ENCODE data around the gene WWOX. TPM values are rescaled to one million over a fixed set of nuclear protein-coding genes. Genes with fewer than 3 reads are reported as not detected.

The WWOX gene
- polyA plus RNA-seq, 4 donors = 4.9 to 15.8 (median 7.0) TPM

- no peaks in the 10 kb centered on the region for H3K36me3 ChIP-seq (ENCODE audit: control insufficient read depth in 3 of 3, insufficient read depth in 2 of 3, low read depth in 1 of 3, low read length in 3 of 3)
- FAIRE-seq = no peak
- DNase-seq = no peak
- H3K4me1 ChIP-seq (ENCODE audit: control insufficient read depth in 3 of 3, insufficient read depth in 2 of 3, low read depth in 1 of 3, low read length in 2 of 3) = peaks cover 0 to 8% (median 0%) of the 10 kb centered on the region in 3 donors
- H3K27ac ChIP-seq (ENCODE audit: low read depth in 1 of 3, low read length in 2 of 3) = no peak overlapping the region
- no peaks in the 10 kb centered on the region for H3K27me3 ChIP-seq (ENCODE audit: control insufficient read depth in 3 of 3, insufficient read depth in 3 of 3, low read length in 3 of 3)
- peaks cover 0 to 7% of the 10 kb centered on the region in 2 donors for H3K9me3 ChIP-seq (ENCODE audit: control insufficient read depth in 2 of 2, insufficient read depth in 1 of 2, low read depth in 1 of 2, low read length in 1 of 2)
- WGBS, 3 donors = 81 to 86% (median 84%) methylated on average over 11 of the region's 11 CpGs
- H3K4me3 ChIP-seq (ENCODE audit: low read depth in 1 of 3, low read length in 3 of 3) = no peak overlapping the region
Observed at GRCh38 chr16:78283548-78284251, 184.2 kb downstream of the WWOX start.

GRCh38 chr16:78284326-78284725, 184.9 kb downstream of the WWOX start:
- 62 to 74% (median 71%) methylated on average over 1 of the region's 1 CpG for WGBS, 3 donors
- Histone ChIP-seq H3K36me3 (ENCODE audit: control insufficient read depth in 3 of 3, insufficient read depth in 2 of 3, low read depth in 1 of 3, low read length in 3 of 3) (no peaks in the 10 kb centered on the region), H3K27ac (ENCODE audit: low read depth in 1 of 3, low read length in 2 of 3) (peak overlapping the region in 1 of 3 donors; percentile 11), H3K9me3 (ENCODE audit: control insufficient read depth in 2 of 2, insufficient read depth in 1 of 2, low read depth in 1 of 2, low read length in 1 of 2) (peaks cover 0 to 7% of the 10 kb centered on the region in 2 donors), H3K4me1 (ENCODE audit: control insufficient read depth in 3 of 3, insufficient read depth in 2 of 3, low read depth in 1 of 3, low read length in 2 of 3) (peaks cover 0 to 8% (median 0%) of the 10 kb centered on the region in 3 donors), H3K27me3 (ENCODE audit: control insufficient read depth in 3 of 3, insufficient read depth in 3 of 3, low read length in 3 of 3) (no peaks in the 10 kb centered on the region), H3K4me3 (ENCODE audit: low read depth in 1 of 3, low read length in 3 of 3) (no peak overlapping the region)
- no peak for DNase-seq
- FAIRE-seq = no peak

GRCh38 chr16:78284957-78285434, 185.5 kb downstream of the WWOX start:
- no peaks in the 10 kb centered on the region for H3K27me3 ChIP-seq (ENCODE audit: control insufficient read depth in 3 of 3, insufficient read depth in 3 of 3, low read length in 3 of 3)
- FAIRE-seq (no peak), DNase-seq (peak; percentile 76 to 84)
- peaks cover 0 to 7% of the 10 kb centered on the region in 2 donors for H3K9me3 ChIP-seq (ENCODE audit: control insufficient read depth in 2 of 2, insufficient read depth in 1 of 2, low read depth in 1 of 2, low read length in 1 of 2)
- no peaks in the 10 kb centered on the region for H3K36me3 ChIP-seq (ENCODE audit: control insufficient read depth in 3 of 3, insufficient read depth in 2 of 3, low read depth in 1 of 3, low read length in 3 of 3)
- WGBS, 3 donors = 64 to 80% (median 70%) methylated on average over 3 of the region's 3 CpGs
- no peak overlapping the region for H3K4me3 ChIP-seq (ENCODE audit: low read depth in 1 of 3, low read length in 3 of 3)
- peak overlapping the region in 1 of 3 donors; percentile 55 for H3K27ac ChIP-seq (ENCODE audit: low read depth in 1 of 3, low read length in 2 of 3)
- peaks cover 0 to 8% (median 0%) of the 10 kb centered on the region in 3 donors for H3K4me1 ChIP-seq (ENCODE audit: control insufficient read depth in 3 of 3, insufficient read depth in 2 of 3, low read depth in 1 of 3, low read length in 2 of 3)

GRCh38 chr16:78285437-78285922, 186.0 kb downstream of the WWOX start:
- H3K4me3 ChIP-seq (ENCODE audit: low read depth in 1 of 3, low read length in 3 of 3) = no peak overlapping the region
- WGBS, 3 donors = 47 to 63% (median 63%) methylated on average over 6 of the region's 6 CpGs
- H3K9me3 ChIP-seq (ENCODE audit: control insufficient read depth in 2 of 2, insufficient read depth in 1 of 2, low read depth in 1 of 2, low read length in 1 of 2) = peaks cover 0 to 7% of the 10 kb centered on the region in 2 donors
- peak; percentile 25 to 50 for DNase-seq
- FAIRE-seq = no peak
- no peaks in the 10 kb centered on the region for H3K36me3 ChIP-seq (ENCODE audit: control insufficient read depth in 3 of 3, insufficient read depth in 2 of 3, low read depth in 1 of 3, low read length in 3 of 3)
- H3K27me3 ChIP-seq (ENCODE audit: control insufficient read depth in 3 of 3, insufficient read depth in 3 of 3, low read length in 3 of 3) = no peaks in the 10 kb centered on the region
- H3K27ac ChIP-seq (ENCODE audit: low read depth in 1 of 3, low read length in 2 of 3) = peak overlapping the region in 1 of 3 donors; percentile 55
- H3K4me1 ChIP-seq (ENCODE audit: control insufficient read depth in 3 of 3, insufficient read depth in 2 of 3, low read depth in 1 of 3, low read length in 2 of 3) = peaks cover 0 to 8% (median 0%) of the 10 kb centered on the region in 3 donors

GRCh38 chr16:78286065-78286464, 186.6 kb downstream of the WWOX start:
- no peak for DNase-seq
- Histone ChIP-seq H3K27ac (ENCODE audit: low read depth in 1 of 3, low read length in 2 of 3) (peak overlapping the region in 1 of 3 donors; percentile 55), H3K36me3 (ENCODE audit: control insufficient read depth in 3 of 3, insufficient read depth in 2 of 3, low read depth in 1 of 3, low read length in 3 of 3) (no peaks in the 10 kb centered on the region), H3K27me3 (ENCODE audit: control insufficient read depth in 3 of 3, insufficient read depth in 3 of 3, low read length in 3 of 3) (no peaks in the 10 kb centered on the region), H3K4me3 (ENCODE audit: low read depth in 1 of 3, low read length in 3 of 3) (no peak overlapping the region), H3K9me3 (ENCODE audit: control insufficient read depth in 2 of 2, insufficient read depth in 1 of 2, low read depth in 1 of 2, low read length in 1 of 2) (peaks cover 0 to 7% of the 10 kb centered on the region in 2 donors), H3K4me1 (ENCODE audit: control insufficient read depth in 3 of 3, insufficient read depth in 2 of 3, low read depth in 1 of 3, low read length in 2 of 3) (peaks cover 0 to 8% (median 0%) of the 10 kb centered on the region in 3 donors)
- no peak for FAIRE-seq
- 84 to 95% (median 93%) methylated on average over 4 of the region's 4 CpGs for WGBS, 3 donors

GRCh38 chr16:78288888-78289287, 189.4 kb downstream of the WWOX start:
- no peak for DNase-seq
- Histone ChIP-seq H3K36me3 (ENCODE audit: control insufficient read depth in 3 of 3, insufficient read depth in 2 of 3, low read depth in 1 of 3, low read length in 3 of 3) (no peaks in the 10 kb centered on the region), H3K27ac (ENCODE audit: low read depth in 1 of 3, low read length in 2 of 3) (no peak overlapping the region), H3K4me1 (ENCODE audit: control insufficient read depth in 3 of 3, insufficient read depth in 2 of 3, low read depth in 1 of 3, low read length in 2 of 3) (peaks cover 0 to 18% (median 0%) of the 10 kb centered on the region in 3 donors), H3K9me3 (ENCODE audit: control insufficient read depth in 2 of 2, insufficient read depth in 1 of 2, low read depth in 1 of 2, low read length in 1 of 2) (peaks cover 0 to 7% of the 10 kb centered on the region in 2 donors), H3K4me3 (ENCODE audit: low read depth in 1 of 3, low read length in 3 of 3) (no peak overlapping the region), H3K27me3 (ENCODE audit: control insufficient read depth in 3 of 3, insufficient read depth in 3 of 3, low read length in 3 of 3) (no peaks in the 10 kb centered on the region)
- FAIRE-seq = no peak
- 94 to 96% (median 94%) methylated on average over 9 of the region's 9 CpGs for WGBS, 3 donors

GRCh38 chr16:78289373-78289772, 189.9 kb downstream of the WWOX start:
- no peak overlapping the region for H3K4me3 ChIP-seq (ENCODE audit: low read depth in 1 of 3, low read length in 3 of 3)
- no peaks in the 10 kb centered on the region for H3K36me3 ChIP-seq (ENCODE audit: control insufficient read depth in 3 of 3, insufficient read depth in 2 of 3, low read depth in 1 of 3, low read length in 3 of 3)
- peaks cover 0 to 21% (median 0%) of the 10 kb centered on the region in 3 donors for H3K4me1 ChIP-seq (ENCODE audit: control insufficient read depth in 3 of 3, insufficient read depth in 2 of 3, low read depth in 1 of 3, low read length in 2 of 3)
- FAIRE-seq = no peak
- no peak for DNase-seq
- peaks cover 0 to 7% of the 10 kb centered on the region in 2 donors for H3K9me3 ChIP-seq (ENCODE audit: control insufficient read depth in 2 of 2, insufficient read depth in 1 of 2, low read depth in 1 of 2, low read length in 1 of 2)
- no peak overlapping the region for H3K27ac ChIP-seq (ENCODE audit: low read depth in 1 of 3, low read length in 2 of 3)
- WGBS, 3 donors = 63 to 94% (median 91%) methylated on average over 3 of the region's 3 CpGs
- H3K27me3 ChIP-seq (ENCODE audit: control insufficient read depth in 3 of 3, insufficient read depth in 3 of 3, low read length in 3 of 3) = no peaks in the 10 kb centered on the region

- Histone ChIP-seq H3K27me3 (ENCODE audit: control insufficient read depth in 3 of 3, insufficient read depth in 3 of 3, low read length in 3 of 3) (no peaks in the 10 kb centered on the region), H3K4me3 (ENCODE audit: low read depth in 1 of 3, low read length in 3 of 3) (no peak overlapping the region), H3K9me3 (ENCODE audit: control insufficient read depth in 2 of 2, insufficient read depth in 1 of 2, low read depth in 1 of 2, low read length in 1 of 2) (peaks cover 0 to 7% of the 10 kb centered on the region in 2 donors), H3K36me3 (ENCODE audit: control insufficient read depth in 3 of 3, insufficient read depth in 2 of 3, low read depth in 1 of 3, low read length in 3 of 3) (no peaks in the 10 kb centered on the region), H3K27ac (ENCODE audit: low read depth in 1 of 3, low read length in 2 of 3) (no peak overlapping the region), H3K4me1 (ENCODE audit: control insufficient read depth in 3 of 3, insufficient read depth in 2 of 3, low read depth in 1 of 3, low read length in 2 of 3) (peaks cover 0 to 21% (median 0%) of the 10 kb centered on the region in 3 donors)
- DNase-seq = no peak
- no peak for FAIRE-seq
- WGBS, 3 donors = 60 to 87% (median 86%) methylated on average over 7 of the region's 7 CpGs
Observed at GRCh38 chr16:78289844-78290277, 190.4 kb downstream of the WWOX start.
